COLO668 (cell line): ENCODE results near the gene SPTBN5.

Experiments
- DNase-seq: peaks from one replicate; lab custom pipeline; 2025; ENCODE audit not compliant: unreplicated experiment; lab: John Stamatoyannopoulos, UW

The SPTBN5 gene

DNA sequence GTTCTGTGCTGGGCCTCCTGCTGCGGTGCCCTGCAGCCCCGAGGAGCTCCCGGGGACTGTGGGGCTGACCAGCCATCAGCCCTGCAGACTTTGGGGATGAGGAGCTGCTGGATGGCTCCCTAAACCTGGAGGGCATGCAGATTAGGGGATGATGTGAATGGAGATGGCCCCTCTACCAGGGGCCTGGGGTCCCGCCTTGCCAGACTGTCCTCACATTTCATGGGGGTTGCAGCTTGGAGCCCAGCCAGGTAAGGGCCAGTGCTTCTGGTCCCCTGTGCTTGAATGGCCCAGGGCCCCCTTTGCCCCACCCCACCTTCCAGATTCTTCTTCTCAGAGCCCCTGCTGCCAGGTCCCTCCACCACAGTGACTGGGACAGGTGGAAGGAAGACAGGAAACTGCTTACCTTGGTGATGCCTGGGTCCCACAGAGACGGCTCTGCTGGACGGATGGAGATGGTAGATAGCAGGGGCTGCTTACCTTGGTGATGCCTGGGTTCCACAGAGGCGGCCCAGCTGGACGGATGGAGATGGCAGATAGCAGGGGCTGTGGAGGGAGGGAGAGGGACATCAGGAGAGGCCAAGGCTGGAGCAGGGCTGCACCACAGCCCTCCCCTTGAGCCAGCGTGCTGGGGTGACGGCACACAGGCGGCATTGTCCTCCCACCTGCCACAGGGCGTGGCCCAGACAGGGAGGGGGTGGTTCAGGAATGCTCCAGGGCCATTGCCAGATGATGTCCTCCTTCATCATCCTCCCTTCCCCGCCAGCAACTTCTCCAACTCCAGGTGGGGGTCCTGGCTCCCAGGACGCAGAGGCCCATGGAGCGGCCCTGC, at the start of gene SPTBN5:
Gene SPTBN5, minus strand, starts transcription at position 632 of the 829 bp plus-strand sequence. Its CDS starts 556 bp downstream, at position 76.
- DNase-seq: peak; percentile 82

DNA sequence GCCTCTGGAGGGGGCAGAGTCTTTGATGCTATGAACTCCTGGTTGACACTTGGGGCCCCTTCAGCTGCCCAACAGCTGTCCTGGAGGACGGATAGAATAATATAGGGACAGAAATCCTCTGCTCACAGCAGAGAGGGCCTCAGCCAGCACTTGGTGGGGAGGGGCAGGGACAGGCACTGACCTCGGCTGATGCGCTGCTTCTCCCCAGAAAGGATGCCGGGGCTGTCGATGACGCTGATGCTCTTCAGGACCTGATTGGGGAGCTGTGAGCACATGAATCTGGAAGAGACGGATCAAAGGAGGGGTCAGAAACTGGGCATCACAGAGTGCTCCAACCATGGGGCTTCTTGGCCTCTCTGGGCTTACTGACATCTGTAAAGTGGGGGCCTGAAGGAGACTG, 49.0 kb upstream of the SPTBN5 start:
- DNase-seq: no peak

DNA sequence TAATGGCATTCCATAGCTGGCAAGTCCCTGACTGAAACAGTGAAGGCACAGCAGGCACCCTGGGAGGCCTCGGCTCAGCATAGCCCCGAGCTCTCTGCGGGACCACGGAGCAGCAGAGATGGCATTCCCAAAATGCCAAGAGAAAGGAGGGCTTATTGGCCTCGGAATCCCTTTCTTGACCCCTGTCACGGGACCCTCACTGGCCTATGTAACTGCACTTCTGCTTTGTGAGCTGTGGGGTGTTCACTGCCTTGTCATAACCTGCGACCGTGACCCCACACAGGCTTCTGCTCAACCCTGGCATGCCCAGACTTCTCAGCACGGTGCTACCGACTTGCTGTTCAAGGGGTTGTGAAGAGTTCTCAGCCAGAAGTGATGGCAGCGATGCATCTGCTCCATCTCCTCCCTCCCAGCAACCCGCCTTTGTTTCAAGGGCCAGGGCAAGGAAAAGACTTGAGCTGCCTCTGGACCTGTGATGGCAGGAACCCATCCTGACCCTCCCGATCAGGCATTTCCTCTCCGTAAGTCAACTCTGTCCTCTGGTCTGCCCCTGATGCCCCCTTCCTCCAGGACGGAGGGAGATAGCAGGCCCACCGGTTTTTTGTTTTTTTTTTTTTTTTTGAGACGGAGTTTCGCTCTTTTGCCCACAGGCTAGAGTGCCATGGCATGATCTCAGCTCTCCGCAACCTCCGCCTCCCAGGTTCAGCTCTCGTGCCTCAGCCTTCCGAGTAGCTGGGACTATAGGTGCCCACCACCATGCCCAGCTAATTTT, 48.0 kb upstream of the SPTBN5 start:
- DNase-seq: no peak

DNA sequence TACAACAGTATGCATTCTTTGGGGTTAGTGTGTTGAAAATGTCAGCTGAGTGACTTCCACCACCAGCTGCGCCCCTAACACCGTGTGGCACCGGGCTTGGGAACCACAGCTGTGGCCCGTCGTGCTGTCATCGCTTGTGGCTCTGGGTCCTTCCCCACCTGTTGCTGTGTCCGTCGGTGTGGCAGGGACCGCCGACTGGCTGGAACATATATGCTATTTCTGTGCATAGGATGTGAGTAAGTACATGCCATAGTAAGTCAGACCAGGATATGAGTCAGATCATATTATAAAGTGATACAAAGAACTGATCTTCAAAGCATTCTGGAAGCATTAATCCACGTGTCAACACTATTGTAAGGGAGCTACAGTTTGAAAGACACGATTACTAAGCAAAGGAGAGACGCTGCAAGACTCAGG, 46.6 kb upstream of the SPTBN5 start:
- DNase-seq: no peak

DNA sequence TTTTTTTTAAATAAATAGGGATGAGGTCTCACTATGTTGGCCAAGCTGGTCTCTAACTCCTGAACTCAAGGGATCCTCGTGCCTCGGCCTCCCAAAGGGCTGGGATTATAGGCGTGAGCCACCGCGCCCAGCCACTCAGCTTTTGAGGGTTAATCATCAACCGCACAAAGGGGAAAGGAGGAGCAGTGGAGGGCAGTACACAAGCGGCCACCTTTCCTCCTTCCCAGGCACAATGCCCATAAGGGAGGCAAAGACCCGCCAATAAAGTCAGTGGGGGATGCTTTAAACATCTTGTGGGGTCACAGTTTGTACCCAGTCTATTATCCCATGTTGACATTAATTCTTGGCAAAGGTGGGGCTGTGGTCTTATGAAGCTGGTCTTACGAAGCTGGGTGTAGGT, 46.1 kb upstream of the SPTBN5 start:
- DNase-seq: no peak

DNA sequence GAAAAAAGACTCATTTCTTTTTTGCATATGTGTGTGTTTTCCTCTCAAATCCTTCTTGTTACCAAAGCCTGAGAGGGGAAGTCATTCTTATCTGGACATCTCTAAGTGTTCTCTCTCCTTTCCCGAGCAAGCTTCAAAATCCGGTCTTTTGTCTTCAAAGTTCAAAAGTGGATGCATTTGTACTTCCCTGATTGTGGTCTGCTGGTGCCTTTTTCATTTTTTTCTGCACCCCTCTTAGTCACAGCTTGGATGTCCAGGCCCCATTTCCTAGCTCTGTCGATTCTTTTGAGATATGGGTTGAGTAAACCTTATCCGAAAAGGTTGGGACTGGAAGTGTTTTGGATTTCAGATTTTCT, 43.7 kb upstream of the SPTBN5 start:
- no peak for DNase-seq

DNA sequence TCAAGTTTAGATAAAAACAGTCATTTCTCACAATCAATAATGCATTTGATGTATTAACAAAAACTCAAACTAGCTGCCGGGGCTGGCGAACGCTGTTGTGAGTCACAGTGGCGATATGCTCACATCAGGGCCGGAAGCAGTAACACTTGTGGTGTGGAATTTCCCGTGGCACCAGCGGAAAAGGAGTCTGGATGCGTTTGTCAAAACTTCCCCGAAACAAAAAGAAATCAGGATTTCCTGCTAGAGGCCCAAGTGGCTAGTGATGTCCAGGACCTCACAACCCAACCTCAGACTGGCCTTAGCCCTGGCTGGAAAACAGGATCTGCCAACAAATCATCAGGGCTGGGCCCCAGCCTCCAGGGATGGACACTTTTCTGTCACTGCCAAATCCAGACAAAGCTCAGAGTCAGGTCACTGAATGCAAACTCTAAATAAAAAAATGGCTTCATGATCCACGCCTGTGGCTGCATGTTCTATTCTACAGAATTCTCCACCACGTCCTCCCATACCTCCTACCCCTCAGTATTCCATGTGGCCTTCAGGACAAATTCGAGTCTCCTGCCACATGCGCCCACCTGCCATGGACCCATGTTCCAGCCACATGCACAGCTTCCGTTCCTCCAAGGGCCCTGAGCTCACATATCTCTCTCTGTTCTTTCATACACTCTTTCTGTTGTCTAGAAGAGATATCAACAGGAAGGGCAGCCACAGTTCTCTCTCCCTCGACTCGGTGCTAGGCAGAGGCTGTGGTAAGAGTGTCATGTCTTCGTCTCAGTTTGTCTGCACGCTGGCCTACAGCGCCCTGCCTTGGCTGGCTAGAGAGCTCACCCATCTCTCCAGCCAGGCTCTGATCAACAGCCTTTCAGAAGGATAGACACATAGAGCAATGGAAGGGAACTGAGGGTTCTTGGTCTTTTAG, 43.1 kb upstream of the SPTBN5 start:
- DNase-seq: no peak

DNA sequence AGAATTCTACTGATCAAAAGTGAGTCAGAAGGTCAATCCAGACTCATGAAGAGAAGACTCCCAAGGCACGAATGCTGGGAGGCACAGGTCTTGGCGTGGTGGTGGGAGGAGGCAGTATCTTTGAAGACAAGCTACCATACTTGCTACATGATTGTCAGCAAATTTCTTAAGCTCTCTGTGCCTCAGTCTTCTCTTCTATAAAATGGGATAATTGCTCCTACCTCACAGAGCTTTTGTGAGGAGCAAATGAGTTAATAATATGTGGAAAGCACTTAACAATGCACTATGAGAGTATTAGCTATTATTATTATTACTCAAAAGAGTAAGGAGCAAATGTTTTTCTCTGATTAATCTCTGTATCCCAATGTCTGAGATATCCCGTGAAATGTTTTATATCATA, 42.3 kb upstream of the SPTBN5 start:
- DNase-seq: no peak

DNA sequence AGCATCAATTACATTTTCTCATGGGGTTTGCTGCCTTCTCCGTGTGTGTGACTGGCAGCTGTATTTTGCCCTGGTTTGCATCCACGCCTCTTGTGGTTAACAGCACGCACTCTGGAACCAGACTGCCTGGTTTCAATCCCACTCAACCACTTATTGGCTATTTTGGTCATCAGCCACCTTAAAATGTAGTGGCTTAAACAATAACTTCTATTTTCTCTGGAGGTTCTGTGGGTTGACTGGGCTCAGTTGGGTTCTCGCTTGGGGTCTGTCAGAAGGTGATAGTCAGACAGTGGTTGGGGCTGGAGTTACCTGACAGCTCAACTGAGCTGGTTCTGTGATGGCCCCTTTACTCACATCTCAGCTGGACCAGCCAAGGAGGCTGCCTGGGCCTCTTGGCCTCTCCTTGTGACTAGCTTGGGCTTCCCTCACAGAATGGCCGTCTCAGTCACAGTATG, 41.7 kb upstream of the SPTBN5 start:
- DNase-seq: no peak

DNA sequence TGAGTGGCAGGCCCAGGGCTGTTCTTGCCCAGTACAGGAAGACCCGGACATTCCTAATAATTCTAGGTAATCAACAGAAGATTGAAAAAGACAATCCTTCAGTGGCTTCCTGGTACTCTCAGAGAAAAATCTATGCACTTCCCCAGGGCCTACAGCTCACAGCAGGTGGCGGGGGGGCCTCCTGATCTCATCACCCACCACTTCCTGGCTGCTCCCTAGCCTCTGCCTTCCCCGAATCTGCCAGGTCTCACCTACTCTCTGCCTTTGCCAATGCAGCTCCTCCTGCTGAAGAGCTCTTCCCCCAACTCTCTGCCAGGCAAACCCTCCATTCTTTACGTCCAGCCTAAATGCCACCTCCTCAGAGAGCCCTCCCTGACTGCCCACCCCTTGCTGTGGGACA, 41.0 kb upstream of the SPTBN5 start:
- no peak for DNase-seq

DNA sequence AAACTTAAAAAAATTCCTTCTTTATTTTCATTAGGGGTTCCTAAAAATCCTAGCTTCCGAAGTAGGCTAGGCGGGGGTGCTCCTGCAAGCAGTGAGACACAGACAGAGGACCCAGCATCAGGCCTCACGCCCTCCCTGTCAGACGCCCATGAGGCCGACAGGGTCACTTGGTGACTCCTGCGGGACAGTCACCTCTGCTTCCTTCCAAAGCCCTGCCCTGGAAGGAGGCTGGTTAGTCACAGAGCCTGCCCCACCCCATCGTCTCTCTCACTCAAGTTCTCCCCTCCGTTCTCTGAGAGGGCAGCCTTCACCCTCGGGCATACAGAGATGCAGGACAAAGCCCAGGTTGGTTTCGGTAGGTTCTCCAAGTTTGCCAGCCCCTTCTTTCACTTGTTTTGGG, 39.9 kb upstream of the SPTBN5 start:
- DNase-seq: no peak

DNA sequence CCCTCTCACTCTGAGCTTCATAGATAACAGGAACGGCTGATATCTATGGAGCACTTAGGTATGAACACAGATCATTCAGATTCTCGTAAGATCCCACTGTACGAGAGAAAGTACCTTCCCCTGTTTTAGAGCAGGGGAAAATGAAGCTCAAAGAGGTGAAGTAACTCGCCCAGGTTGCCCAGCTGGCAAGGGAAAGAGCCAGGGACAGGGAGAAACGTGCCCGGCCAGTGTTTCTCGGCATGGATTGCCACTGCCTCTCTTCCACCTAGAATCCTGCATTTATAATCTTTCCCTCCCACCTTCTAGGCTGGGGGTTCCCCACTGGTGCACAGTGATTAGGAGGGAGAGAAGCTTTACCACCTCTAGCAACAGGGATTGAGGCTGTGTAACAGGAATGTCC, 39.5 kb upstream of the SPTBN5 start:
- DNase-seq: no peak

DNA sequence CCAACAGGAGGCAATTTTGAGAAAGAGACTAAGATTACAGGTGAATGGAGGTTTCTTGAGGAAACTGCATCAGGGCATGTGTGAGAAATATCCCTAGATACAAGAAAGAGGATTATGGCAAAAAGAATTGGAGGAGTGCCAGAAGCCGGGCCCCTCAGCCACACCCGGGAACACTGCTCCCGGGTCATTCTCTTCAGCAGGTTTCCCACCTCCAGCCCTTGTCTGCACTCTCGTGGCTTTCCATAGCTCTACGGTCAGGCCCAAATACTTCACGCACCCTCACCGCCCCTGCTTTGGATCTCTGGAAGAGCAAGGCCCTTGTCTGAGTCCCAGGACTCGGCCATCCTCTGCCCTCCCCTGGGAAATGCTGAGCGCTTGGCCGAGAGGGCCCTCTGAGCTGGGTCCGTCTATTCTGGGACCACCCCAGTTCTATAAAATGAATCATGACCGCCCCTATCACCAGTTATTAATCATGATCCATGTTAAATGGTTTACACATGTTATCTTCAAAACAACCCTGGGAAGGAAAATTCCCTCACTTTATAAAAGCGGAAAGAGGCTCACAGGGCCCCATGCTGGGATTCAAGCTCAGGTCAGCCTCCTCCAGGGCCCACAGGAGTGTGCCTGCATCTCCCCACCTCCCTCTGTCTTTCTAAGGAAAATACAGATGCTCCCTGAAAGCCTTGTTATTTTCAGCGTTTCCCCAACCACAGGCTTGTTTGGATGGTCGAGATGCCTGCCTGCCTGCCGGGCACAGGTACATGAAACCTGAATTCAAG, 38.8 kb upstream of the SPTBN5 start:
- no peak for DNase-seq

DNA sequence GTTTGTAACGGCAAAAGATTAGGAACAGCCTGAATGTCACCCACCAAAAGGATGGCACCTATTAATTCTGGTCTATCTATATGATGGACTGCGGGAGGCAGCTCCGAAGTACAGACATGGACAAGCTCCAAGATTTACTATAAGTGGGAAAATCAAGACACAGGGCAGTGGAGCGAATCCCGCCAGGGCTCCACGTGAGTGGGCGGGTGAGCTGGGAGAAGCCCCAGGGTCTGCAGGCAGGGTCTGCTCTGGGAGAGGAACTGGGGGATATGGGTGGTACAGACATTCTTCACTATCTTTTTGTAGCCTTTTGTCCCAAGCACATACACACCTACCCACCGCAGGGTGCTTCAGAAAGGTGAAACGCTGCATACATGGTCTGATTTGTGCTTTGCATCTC, 38.2 kb upstream of the SPTBN5 start:
- DNase-seq: no peak

DNA sequence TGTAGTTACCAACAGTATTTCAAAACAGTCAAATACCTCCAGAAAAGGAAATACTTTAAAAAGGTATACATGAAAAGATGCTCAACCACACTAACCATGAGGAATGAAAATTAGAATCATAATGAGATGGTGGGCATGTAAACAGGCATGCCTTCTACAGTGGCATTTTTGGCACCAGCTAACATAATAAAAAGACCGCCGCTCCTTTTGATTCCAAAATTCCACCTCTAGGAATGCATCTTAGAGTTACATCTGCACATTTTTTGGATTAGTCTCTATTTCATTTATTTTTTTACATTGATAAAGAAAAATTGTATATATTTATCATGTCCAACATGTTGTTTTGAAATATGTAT, 37.0 kb upstream of the SPTBN5 start:
- no peak for DNase-seq

DNA sequence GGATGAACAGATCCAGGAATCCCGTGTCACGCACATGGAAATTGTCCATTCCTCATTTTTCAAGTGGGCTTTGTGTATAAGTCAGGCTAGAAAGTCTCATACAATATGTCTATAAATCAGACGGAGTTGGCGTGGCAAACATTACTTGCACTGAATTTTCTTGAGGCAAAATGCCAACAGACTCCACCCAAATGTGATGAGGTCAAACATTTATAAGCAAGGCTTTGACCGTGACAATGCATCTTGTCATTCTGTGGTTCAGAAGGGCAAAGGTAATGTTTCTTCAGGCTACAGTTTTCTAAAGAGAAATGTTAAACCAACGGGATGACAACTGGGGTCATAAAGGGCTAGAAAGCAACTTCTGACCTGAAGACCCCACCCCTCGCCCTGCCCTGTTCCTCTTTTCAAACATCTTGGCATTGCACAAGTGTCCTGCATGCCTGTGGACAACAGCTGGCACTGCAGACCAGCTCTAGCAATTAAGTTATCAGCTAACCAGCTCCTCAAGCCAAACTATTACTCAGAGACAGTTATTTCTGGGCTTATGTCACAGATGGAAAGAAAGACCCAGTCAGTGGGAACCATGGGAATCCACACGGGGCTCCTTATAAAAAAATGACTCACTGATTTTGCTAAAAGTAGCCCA, 36.5 kb upstream of the SPTBN5 start:
- DNase-seq: no peak

DNA sequence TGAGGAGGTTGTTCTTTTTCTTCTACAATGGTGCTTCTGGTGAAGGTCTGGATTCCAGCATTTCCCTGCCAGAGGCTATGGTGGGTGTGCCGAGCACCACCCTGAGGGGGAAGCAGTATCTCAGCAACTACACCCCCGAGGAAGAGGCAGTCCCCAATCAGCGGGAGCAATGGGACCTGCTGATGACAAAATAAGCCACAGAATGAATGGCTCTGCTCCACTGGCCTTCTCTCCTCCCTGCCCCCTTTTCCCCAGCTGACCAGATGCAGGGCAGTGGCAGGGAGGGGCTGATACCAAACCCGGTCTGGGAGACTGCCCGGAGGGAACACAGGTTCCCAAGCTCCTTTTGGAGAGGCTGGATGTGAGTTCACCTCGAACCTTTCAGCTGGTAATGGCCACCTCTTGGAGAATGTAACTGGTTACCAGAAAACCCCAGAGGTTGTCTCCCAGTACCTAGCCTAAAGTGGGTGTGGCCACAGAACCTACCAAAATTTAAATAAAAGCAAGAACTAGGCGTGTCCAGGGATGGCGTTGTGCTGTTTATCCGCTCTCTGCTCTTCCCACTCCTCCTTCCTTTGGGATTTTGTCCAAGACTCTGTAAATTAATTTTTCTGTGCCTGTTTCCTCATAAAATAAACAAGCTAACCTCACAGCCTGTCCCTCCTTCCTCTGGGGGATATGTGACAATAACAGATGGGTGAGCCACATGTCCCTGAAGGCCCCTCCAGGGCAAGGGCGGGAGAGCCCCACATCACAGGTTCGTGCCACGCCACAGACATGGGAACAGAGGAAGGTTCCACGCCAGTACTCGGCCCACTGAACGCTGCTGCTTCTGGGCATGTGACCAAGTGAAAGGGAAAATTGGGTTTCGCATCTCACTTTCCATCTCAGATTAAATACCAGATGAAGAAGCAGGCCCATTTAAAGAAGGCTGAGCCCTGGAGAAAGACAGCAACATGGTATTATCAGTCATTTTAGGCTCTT, 35.1 kb upstream of the SPTBN5 start:
- DNase-seq: no peak

DNA sequence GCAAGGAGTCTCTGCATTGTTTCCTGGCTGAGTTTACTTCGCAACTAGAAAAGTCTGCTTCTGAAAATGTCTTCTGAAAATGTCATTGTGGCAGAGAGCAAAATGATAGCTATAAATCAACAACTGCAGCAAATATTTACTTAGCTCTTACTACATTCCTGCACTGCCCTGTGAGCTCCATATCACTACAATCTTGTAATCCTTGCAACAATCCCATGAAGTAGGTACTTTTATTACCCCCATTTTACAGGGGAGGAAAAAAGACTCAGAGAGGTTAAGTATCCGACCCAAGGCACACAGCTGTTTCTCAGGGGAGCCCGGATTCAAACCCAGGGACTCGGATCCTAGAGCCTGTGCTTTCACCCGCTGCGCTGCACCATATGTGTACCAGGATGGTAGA, 34.2 kb upstream of the SPTBN5 start:
- DNase-seq: no peak

DNA sequence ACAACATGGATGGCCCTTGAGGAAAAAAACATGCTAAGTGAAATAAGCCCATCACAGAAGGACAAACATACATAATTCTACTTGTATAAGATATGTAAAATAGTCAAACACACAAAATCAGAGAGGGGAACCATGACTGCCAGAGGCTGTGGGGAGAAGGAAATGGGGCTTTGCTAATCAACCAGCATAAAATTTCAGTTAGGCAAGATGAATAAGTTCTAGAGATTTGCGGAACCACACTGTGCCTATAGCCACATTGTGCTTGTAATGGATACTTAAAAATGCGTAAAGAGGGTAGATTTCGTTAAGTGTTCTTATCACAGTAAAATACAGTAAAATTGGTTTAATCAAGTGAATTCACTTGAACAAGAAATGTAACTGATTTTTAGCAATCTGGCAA, 33.7 kb upstream of the SPTBN5 start:
- DNase-seq: no peak
